Measurements from ENCODE around the gene FANK1.

DNA sequence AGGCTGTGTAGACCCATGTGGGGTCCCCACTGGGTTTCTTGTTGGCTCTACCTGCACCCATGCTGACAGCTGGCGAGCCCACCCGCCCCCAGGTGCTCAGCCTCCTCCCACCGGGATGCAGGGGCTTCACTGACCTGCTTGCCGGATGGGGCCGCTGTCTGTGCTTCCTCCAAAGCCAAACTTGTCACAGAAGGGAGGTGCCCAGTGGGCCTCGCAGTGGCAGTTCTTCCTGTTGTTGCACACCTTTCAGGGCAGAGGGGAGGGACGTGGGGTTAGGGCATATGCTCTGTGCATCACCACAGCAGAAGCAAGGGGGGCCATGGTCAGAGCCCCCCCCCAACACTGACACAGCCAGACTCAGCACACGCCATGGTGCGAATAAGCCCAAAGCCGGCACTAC, 146.5 kb downstream of the FANK1 start:
- TF ChIP-seq, protein P1, sequence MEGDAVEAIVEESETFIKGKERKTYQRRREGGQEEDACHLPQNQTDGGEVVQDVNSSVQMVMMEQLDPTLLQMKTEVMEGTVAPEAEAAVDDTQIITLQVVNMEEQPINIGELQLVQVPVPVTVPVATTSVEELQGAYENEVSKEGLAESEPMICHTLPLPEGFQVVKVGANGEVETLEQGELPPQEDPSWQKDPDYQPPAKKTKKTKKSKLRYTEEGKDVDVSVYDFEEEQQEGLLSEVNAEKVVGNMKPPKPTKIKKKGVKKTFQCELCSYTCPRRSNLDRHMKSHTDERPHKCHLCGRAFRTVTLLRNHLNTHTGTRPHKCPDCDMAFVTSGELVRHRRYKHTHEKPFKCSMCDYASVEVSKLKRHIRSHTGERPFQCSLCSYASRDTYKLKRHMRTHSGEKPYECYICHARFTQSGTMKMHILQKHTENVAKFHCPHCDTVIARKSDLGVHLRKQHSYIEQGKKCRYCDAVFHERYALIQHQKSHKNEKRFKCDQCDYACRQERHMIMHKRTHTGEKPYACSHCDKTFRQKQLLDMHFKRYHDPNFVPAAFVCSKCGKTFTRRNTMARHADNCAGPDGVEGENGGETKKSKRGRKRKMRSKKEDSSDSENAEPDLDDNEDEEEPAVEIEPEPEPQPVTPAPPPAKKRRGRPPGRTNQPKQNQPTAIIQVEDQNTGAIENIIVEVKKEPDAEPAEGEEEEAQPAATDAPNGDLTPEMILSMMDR (IDR thresholded peaks at IDR 0.05), result no peak
- no peak for TF ChIP-seq POLR2A (IDR thresholded peaks at IDR 0.05)
